K562 (cell line): ENCODE measurements around the gene CCKAR. TPM values are rescaled to one million over a fixed set of nuclear protein-coding genes. Genes with fewer than 3 reads are reported as not detected.

Experiments used
- EZH2 ChIP-seq: IDR thresholded peaks from 2 replicates; pipeline ENCODE4 v1.6.1; 2012; ENCODE audit warnings: low read depth, mild to moderate bottlenecking, inconsistent platforms, low read length, borderline replicate concordance
- SAP30 ChIP-seq: fragments of 200-600 bp; sonication (generic); IDR thresholded peaks from 2 replicates; pipeline ENCODE4 v1.6.1; 2012; ENCODE audit warnings: borderline replicate concordance, low read depth, mild to moderate bottlenecking, moderate library complexity, low read length, control low read depth, inconsistent platforms; ENCODE audit not compliant: insufficient read depth, poor library complexity, severe bottlenecking
- ZC3H8 ChIP-seq: fragments of 450-650 bp; IDR thresholded peaks from 2 replicates; pipeline ENCODE4 v1.6.1; 2017
- ZNF445 ChIP-seq: fragments of 250-450 bp; sonication (Bioruptor Pico); IDR thresholded peaks from 2 replicates; pipeline ENCODE4 v1.4.0; 2020; ENCODE audit warnings: low read depth, mild to moderate bottlenecking, moderate library complexity
- ZNF644 ChIP-seq: fragments of 200-800 bp; sonication (Bioruptor generic); IDR thresholded peaks from 2 replicates; pipeline ENCODE4 v1.6.1; 2016; ENCODE audit warnings: low read depth, missing genetic modification characterization, missing compliant biosample characterization
- polyA plus RNA-seq, 8 experiments: library from polyadenylated mRNA; depleted of rRNA in 4 of 8; stranded (reverse) in 5 of 8; unstranded in 3 of 8; fragments of >200 nt; fragmentation: Nextera tagmentation in 2 of 8; fragmentation: Illumina TruSeq in 1 of 8; extraction: Ambion mirVana in 2 of 8; extraction: Trizol in 1 of 8; gene quantifications; 2 replicates each; pipeline versions ENCODE4 v1.2.1 to v1.2.3, GENCODE V29; 2011 to 2014; ENCODE audit warnings: inconsistent platforms in 1 of 8, missing spikeins in 1 of 8
- total RNA-seq, 7 experiments: library from RNA; depleted of rRNA in 6 of 7; stranded (reverse); fragments of >200 nt in 6 of 7; fragmentation: Illumina TruSeq in 2 of 7; extraction: Trizol in 2 of 7; gene quantifications; 2 replicates each; pipeline versions ENCODE4 v1.2.1 to v1.2.3, GENCODE V29; 2011 to 2021; ENCODE audit warnings: low replicate concordance in 1 of 7
- TF ChIP-seq, protein P1 (sequence below): fragments of 250-450 bp; sonication (Bioruptor Pico); IDR thresholded peaks from 2 replicates; pipeline ENCODE4 v1.4.0; 2020; ENCODE audit warnings: mild to moderate bottlenecking
- TF ChIP-seq, protein P2 (sequence below): fragments of 450-650 bp; formaldehyde crosslinking; IDR thresholded peaks from 2 replicates; pipeline ENCODE4 v1.4.0; 2022; ENCODE audit warnings: mild to moderate bottlenecking, moderate library complexity
- TF ChIP-seq, protein P3 (sequence below), 2 experiments: IDR thresholded peaks in 1 of 2; conservative IDR thresholded peaks in 1 of 2; 2 replicates each; pipeline ENCODE4 v1.6.1; 2016; ENCODE audit warnings: low read depth in 2 of 2, mild to moderate bottlenecking in 1 of 2, missing compliant biosample characterization in 1 of 2, missing genetic modification characterization in 1 of 2, moderate library complexity in 1 of 2

CCKAR gene
- total and polyA plus RNA-seq, 9 of the 15 experiments (the other 6 are each of a cell fraction or from before 2014, with no cell fraction given): not detected

DNA sequence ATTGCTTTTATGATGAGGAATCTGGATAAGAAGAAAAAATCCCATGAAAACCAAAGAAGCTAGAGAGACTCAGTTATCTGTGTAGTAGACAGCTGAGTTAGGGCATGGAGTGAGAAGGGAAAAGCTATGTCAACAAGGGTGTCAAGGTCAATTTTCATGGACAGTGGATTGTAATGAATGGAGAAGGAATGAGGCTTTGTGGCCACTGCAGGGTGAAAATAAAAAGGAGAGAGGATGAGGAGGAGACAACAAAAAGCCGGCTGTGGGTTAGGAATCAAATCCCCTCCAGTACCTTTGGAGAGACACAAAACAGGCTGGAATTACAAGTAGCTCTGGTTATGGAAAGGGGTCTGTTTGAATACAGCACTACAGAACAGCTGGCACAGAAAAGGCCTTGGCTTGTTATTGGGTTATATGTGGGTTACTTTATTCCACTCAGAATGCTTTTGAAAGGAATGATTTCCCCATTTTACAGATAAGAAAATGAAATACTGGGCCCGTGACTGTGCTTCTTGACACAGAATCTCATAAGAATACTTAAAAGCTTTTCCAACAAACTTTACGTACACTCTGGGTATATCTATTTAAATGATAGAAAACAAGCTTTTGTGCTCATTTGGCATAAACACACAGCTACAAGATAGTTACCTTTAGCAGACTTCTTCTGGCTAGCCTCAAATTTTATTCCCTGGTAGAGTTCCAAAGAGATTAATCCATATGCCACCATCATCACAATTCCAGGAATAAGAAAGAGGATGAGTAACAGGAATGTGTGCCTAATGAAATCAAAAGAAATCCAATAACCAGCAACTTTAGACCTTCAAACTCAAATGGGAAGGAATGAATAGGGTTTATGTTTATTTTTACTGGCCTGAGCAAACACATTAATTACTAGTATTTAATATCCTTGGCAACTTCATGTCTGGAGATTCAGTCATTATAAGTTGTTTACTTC, 7.5 kb downstream of the CCKAR start (continued):
- TF ChIP-seq, protein P1, sequence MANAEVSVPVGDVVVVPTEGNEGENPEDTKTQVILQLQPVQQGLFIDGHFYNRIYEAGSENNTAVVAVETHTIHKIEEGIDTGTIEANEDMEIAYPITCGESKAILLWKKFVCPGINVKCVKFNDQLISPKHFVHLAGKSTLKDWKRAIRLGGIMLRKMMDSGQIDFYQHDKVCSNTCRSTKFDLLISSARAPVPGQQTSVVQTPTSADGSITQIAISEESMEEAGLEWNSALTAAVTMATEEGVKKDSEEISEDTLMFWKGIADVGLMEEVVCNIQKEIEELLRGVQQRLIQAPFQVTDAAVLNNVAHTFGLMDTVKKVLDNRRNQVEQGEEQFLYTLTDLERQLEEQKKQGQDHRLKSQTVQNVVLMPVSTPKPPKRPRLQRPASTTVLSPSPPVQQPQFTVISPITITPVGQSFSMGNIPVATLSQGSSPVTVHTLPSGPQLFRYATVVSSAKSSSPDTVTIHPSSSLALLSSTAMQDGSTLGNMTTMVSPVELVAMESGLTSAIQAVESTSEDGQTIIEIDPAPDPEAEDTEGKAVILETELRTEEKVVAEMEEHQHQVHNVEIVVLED (CRISPR knock-in tag): no peak
- no peak for TF ChIP-seq SAP30
- TF ChIP-seq, protein P2, sequence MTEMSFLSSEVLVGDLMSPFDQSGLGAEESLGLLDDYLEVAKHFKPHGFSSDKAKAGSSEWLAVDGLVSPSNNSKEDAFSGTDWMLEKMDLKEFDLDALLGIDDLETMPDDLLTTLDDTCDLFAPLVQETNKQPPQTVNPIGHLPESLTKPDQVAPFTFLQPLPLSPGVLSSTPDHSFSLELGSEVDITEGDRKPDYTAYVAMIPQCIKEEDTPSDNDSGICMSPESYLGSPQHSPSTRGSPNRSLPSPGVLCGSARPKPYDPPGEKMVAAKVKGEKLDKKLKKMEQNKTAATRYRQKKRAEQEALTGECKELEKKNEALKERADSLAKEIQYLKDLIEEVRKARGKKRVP (CRISPR knock-in tag): no peak
- no peak for TF ChIP-seq EZH2
- TF ChIP-seq, protein P3, sequence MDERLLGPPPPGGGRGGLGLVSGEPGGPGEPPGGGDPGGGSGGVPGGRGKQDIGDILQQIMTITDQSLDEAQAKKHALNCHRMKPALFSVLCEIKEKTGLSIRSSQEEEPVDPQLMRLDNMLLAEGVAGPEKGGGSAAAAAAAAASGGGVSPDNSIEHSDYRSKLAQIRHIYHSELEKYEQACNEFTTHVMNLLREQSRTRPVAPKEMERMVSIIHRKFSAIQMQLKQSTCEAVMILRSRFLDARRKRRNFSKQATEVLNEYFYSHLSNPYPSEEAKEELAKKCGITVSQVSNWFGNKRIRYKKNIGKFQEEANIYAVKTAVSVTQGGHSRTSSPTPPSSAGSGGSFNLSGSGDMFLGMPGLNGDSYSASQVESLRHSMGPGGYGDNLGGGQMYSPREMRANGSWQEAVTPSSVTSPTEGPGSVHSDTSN (CRISPR knock-in tag; IDR thresholded peaks at IDR 0.05; ENCODE audit: low read depth): no peak
- TF ChIP-seq, protein P3 (tag; conservative IDR thresholded peaks at IDR 0.05; ENCODE audit: low read depth): no peak
- TF ChIP-seq ZNF445 (CRISPR knock-in tag): no peak
- TF ChIP-seq ZC3H8: no peak
- TF ChIP-seq ZNF644 (tag): no peak
- TF ChIP-seq, all 486 proteins: peak for 0
